Gastrocnemius medialis (tissue), 4 donors: Measurements from ENCODE around the gene ATG4D. TPM values are rescaled to one million over a fixed set of nuclear protein-coding genes. Genes with fewer than 3 reads are reported as not detected.
"Not testable (repeated sequence)": the region's sequence is repeated elsewhere in the genome, so short reads cannot be mapped to it uniquely, and the experiment has no call there.

Experiments used
- ATAC-seq, 2 donors: fragments of 150-250 bp; one replicate each; pipeline ENCODE4 v1.9.1; 2016
- DNase-seq, 2 donors: peaks; one replicate each; pipeline ENCODE4 v3.0.0-alpha.2; 2019
- H3K27ac ChIP-seq, 4 donors: fragments of 200-600 bp; sonication (generic); 1 replicate in 1 of 4; 2 replicates in 3 of 4; pipeline ENCODE4 v1.5.1; 2016 to 2018; ENCODE audit warnings: mild to moderate bottlenecking in 2 of 4, moderate library complexity in 1 of 4
- H3K27me3 ChIP-seq, 3 donors: fragments of 200-600 bp; sonication (generic) in 2 of 3; 1 replicate in 1 of 3; 2 replicates in 2 of 3; pipeline versions ENCODE4 v1.5.1 to v1.6.0; 2016 to 2019; ENCODE audit warnings: mild to moderate bottlenecking in 1 of 3, moderate library complexity in 1 of 3
- H3K36me3 ChIP-seq, 2 donors: fragments of 200-600 bp; sonication (generic) in 1 of 2; one replicate each; pipeline ENCODE4 v1.5.1; 2017 to 2018
- H3K4me1 ChIP-seq, 2 donors: fragments of 200-600 bp; sonication (generic) in 1 of 2; one replicate each; pipeline ENCODE4 v1.5.1; 2016 to 2017; ENCODE audit warnings: mild to moderate bottlenecking in 2 of 2
- H3K4me3 ChIP-seq, 4 donors: fragments of 200-600 bp; sonication (generic) in 3 of 4; 1 replicate in 1 of 4; 2 replicates in 3 of 4; pipeline ENCODE4 v1.5.1; 2016 to 2019; ENCODE audit warnings: mild to moderate bottlenecking in 2 of 4
- H3K9me3 ChIP-seq, 3 donors: fragments of 200-600 bp; sonication (generic) in 2 of 3; 1 replicate in 1 of 3; 2 replicates in 2 of 3; pipeline ENCODE4 v1.5.1; 2016 to 2019
- CTCF ChIP-seq, 5 experiments: fragments of 450-650 bp in 3 of 5; fragments of 200-600 bp in 2 of 5; sonication (generic) in 2 of 5; IDR thresholded peaks in 4 of 5; conservative IDR thresholded peaks in 1 of 5; 1 replicate in 4 of 5; 2 replicates in 1 of 5; pipeline ENCODE4 v1.5.1; 2016 to 2019; ENCODE audit warnings: antibody characterized with exemption in 5 of 5, mild to moderate bottlenecking in 3 of 5, moderate library complexity in 3 of 5
- POLR2A ChIP-seq, 2 donors: fragments of 450-650 bp; IDR thresholded peaks; one replicate each; pipeline ENCODE4 v1.6.1; 2017; ENCODE audit warnings: antibody characterized with exemption in 2 of 2, mild to moderate bottlenecking in 2 of 2, moderate library complexity in 2 of 2
- in situ Hi-C, 4 donors: fragments of 200-750 bp; cut with MboI; loops; one replicate each; pipeline versions ENCODE4 v1.15.0 to v1.8.0; 2017; ENCODE audit warnings: low sequenced_read_pairs in 4 of 4
- intact Hi-C: fragments of 100-400 bp; cut with DNase I; formaldehyde crosslinking; loops from one replicate; pipeline ENCODE4 v1.15.1; 2023; ENCODE audit warnings: low total_unique reads
- total RNA-seq, 4 donors: library from RNA; depleted of rRNA; stranded (reverse); fragments of >200 nt; gene quantifications; one replicate each; pipeline versions ENCODE4 v1.1.0 to v1.2.3, GENCODE V29; 2016

The ATG4D gene
- total RNA-seq, 4 donors from 2014 or later, result 67.6 to 127 (median 96.0) TPM

GRCh38 chr19:10520652-10521318, 22.9 kb upstream of the ATG4D start:
- intact Hi-C loops (no loop called here), in situ Hi-C loops (no loop called here)
- H3K27me3 ChIP-seq, result peaks cover 40 to 41% (median 41%) of the 10 kb centered on the region in 3 donors
- no peak for TF ChIP-seq CTCF (IDR thresholded peaks at IDR 0.05 in 4 of 5, conservative IDR thresholded peaks at IDR 0.05 in 1 of 5)
- TF ChIP-seq POLR2A (IDR thresholded peaks at IDR 0.05), result no peak
- no peaks in the 10 kb centered on the region for H3K36me3 ChIP-seq
- DNase-seq (no peak), ATAC-seq (no peak)
- H3K4me1 ChIP-seq, result peaks cover 3 to 8% of the 10 kb centered on the region in 2 donors
- H3K27ac ChIP-seq, result no peak overlapping the region
- no peak overlapping the region for H3K4me3 ChIP-seq
- H3K9me3 ChIP-seq, result no peaks in the 10 kb centered on the region

GRCh38 chr19:10521461-10522171, 22.1 kb upstream of the ATG4D start:
- intact Hi-C loops (no loop called here), in situ Hi-C loops (no loop called here)
- Histone ChIP-seq H3K36me3 (no peaks in the 10 kb centered on the region), H3K9me3 (no peaks in the 10 kb centered on the region), H3K4me3 (no peak overlapping the region), H3K4me1 (peaks cover 3 to 8% of the 10 kb centered on the region in 2 donors), H3K27me3 (peaks cover 35% of the 10 kb centered on the region in 3 donors), H3K27ac (no peak overlapping the region)
- DNase-seq (no peak), ATAC-seq (no peak)
- TF ChIP-seq CTCF (IDR thresholded peaks at IDR 0.05 in 4 of 5, conservative IDR thresholded peaks at IDR 0.05 in 1 of 5) (no peak), POLR2A (IDR thresholded peaks at IDR 0.05) (no peak)

- Histone ChIP-seq H3K4me1 (peaks cover under 1 to 3% of the 10 kb centered on the region in 2 donors), H3K4me3 (no peak overlapping the region), H3K9me3 (no peaks in the 10 kb centered on the region), H3K27me3 (peaks cover 20 to 21% (median 20%) of the 10 kb centered on the region in 3 donors), H3K27ac (no peak overlapping the region), H3K36me3 (no peaks in the 10 kb centered on the region)
- ATAC-seq (no peak), DNase-seq (no peak)
- TF ChIP-seq POLR2A (IDR thresholded peaks at IDR 0.05) (no peak), CTCF (IDR thresholded peaks at IDR 0.05 in 4 of 5, conservative IDR thresholded peaks at IDR 0.05 in 1 of 5) (no peak)
- intact Hi-C loops, result no loop called here
- in situ Hi-C loops, result no loop called here
Observed at GRCh38 chr19:10523135-10523636, 20.5 kb upstream of the ATG4D start.

- no peaks in the 10 kb centered on the region for H3K36me3 ChIP-seq
- no peak for ATAC-seq
- H3K9me3 ChIP-seq, result no peaks in the 10 kb centered on the region
- no peak for DNase-seq
- no peaks in the 10 kb centered on the region for H3K4me1 ChIP-seq
- in situ Hi-C loops, result no loop called here
- intact Hi-C loops, result no loop called here
- H3K4me3 ChIP-seq, result no peak overlapping the region
- no peaks in the 10 kb centered on the region for H3K27me3 ChIP-seq
- no peak overlapping the region for H3K27ac ChIP-seq
- no peak for TF ChIP-seq CTCF (IDR thresholded peaks at IDR 0.05 in 4 of 5, conservative IDR thresholded peaks at IDR 0.05 in 1 of 5)
- TF ChIP-seq POLR2A (IDR thresholded peaks at IDR 0.05), result no peak
Observed at GRCh38 chr19:10525636-10526035, 18.1 kb upstream of the ATG4D start.

GRCh38 chr19:10526887-10527286, 16.8 kb upstream of the ATG4D start:
- intact Hi-C loops, H3K27ac ChIP-seq, H3K4me3 ChIP-seq, H3K4me1 ChIP-seq, H3K27me3 ChIP-seq, DNase-seq, H3K9me3 ChIP-seq, H3K36me3 ChIP-seq, in situ Hi-C loops, ATAC-seq: not testable (repeated sequence)
